GM12864 (cell line): ENCODE data around the gene TMTC4.

Experiments used
- DNase-seq: peaks from one replicate; pipeline ENCODE4 v3.0.0-alpha.2; 2011; ENCODE audit warnings: low read depth
- H3K4me3 ChIP-seq: 2 replicates; pipeline ENCODE4 v1.5.1; 2011; ENCODE audit warnings: mild to moderate bottlenecking, low read depth, low read length, control low read depth
- TF ChIP-seq, protein P1 (sequence below): IDR thresholded peaks from 2 replicates; pipeline ENCODE4 v1.5.1; 2011; ENCODE audit warnings: low read depth, mild to moderate bottlenecking, moderate library complexity, low read length, control low read depth, inconsistent platforms; ENCODE audit errors: missing control alignments

The TMTC4 gene

DNA sequence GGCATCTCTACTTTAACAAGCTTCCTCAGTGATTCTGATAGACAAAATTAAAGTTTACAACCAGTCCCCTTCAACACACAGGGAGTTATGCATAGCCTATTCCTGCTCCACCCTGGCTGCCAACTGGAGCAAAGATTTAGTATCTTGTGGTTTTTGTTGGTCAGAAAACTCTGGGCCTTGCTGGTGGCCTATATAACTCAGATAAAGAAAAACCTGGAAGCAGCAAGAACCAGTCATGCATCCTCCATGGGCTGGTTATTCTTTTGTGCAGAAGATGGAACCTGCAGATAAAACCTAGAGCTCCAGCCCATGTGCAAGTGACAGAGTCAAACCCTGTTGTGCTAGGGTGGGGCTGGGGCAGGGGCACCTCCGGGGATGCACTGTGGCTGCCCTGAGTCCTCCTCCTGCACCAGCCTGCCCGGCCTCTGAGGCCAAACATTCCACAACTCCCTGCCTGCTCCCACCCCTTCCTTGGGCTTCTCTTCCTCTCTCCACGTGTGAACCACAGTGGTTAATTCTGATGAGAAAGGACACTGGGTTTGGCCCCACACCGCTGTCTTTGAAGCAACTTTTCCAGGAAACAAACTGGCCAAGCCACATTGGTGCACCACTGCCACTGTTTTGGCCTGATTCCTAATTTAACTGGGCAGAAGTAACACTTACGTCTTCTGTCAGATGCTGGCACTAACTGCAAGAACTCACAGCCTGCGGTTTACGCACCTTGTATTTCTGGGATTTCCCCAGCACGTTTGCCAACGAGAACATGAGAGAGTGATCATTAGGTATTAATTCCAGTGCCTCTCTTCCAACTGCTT, 62.7 kb downstream of the TMTC4 start:
- TF ChIP-seq, protein P1, sequence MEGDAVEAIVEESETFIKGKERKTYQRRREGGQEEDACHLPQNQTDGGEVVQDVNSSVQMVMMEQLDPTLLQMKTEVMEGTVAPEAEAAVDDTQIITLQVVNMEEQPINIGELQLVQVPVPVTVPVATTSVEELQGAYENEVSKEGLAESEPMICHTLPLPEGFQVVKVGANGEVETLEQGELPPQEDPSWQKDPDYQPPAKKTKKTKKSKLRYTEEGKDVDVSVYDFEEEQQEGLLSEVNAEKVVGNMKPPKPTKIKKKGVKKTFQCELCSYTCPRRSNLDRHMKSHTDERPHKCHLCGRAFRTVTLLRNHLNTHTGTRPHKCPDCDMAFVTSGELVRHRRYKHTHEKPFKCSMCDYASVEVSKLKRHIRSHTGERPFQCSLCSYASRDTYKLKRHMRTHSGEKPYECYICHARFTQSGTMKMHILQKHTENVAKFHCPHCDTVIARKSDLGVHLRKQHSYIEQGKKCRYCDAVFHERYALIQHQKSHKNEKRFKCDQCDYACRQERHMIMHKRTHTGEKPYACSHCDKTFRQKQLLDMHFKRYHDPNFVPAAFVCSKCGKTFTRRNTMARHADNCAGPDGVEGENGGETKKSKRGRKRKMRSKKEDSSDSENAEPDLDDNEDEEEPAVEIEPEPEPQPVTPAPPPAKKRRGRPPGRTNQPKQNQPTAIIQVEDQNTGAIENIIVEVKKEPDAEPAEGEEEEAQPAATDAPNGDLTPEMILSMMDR: no peak

DNA sequence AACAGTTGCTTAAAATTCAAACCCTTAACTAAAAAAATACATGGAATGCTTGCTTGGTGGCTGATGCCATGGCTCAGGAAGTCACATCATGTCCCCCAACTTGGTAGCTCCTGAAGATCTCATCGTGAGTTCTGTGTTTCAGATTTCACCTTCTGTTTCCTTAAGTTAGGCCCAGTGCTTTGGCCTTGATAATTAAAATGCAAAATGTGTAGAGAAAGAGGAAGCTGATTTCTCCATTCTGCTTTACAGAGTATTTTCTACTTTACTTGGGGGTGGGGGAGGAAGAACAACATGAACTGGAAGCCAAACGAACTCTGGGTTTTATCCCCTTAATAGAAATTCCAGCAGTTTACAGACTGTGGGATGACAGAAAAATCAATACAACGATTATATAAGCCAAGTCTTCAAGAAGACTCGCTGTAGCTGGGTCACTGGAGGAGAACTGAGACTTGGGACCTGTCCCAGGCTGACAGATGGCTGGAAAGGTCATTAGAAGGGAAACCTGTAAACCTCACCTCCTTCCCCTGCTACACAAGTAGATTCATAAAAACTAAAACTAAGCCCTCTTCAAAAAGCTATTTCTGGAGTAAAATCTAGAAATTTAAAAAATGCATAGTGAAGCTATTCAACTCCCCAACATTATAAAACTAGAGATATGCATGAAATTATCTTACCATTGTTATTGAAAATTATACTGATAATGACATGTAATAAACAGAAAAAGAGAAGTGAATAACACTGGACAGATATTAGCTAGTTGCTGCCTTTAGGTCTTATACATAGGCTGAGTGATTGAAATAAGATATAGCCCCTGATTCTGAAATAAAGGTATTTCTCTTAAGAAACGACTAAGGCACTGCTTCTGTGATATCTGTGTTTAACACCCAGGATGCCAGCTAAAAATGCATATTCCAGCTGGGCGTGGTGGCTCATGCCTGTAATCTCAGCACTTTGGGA, 63.9 kb downstream of the TMTC4 start:
- TF ChIP-seq, protein P1: no peak
- DNase-seq: no peak
- no peak overlapping the region for H3K4me3 ChIP-seq

More for the DNA sequence above, 62.7 kb downstream of the TMTC4 start:
- H3K4me3 ChIP-seq: no peak overlapping the region
- DNase-seq: no peak

DNA sequence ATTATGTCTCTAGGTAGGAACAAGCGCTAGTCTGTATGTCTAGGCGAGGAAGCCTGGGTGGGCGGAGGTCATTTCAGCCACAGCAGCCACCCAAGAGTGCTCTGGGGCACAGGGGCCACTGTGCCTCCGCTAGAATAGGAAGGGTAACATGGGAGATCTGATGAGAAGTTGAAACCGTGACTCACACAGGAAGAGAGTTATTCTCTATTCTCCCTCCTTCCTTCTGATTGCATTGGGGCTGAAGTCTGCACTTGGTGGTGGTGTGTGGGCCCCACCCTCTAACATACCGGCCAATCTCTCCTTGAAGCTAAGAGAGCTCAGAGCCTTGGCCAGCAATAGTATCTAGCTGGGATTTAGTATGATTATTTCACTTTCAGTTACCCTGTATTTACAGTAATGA, 65.7 kb downstream of the TMTC4 start:
- TF ChIP-seq, protein P1: no peak
- peak; percentile 47 for DNase-seq
- no peak overlapping the region for H3K4me3 ChIP-seq

DNA sequence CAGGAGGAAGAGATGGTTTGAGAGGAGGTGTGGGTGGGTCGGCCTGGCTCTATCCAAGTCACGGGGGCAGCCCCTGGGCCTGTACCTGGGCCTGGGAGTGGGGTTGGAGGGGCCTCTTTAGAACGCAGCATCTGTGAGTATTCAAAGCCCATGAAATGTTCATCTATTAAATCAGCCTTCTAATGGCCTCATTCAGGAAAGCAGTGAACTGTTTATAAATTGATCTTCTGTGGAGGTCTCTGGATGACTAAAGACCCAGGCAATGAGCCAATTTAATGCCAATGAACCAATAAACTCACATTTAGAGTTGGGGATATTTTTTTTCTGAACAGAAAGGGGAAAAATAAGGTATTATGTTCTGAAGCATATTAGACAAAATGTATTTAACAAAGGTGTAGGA, 66.1 kb downstream of the TMTC4 start:
- H3K4me3 ChIP-seq: no peak overlapping the region
- TF ChIP-seq, protein P1: no peak
- DNase-seq: no peak

DNA sequence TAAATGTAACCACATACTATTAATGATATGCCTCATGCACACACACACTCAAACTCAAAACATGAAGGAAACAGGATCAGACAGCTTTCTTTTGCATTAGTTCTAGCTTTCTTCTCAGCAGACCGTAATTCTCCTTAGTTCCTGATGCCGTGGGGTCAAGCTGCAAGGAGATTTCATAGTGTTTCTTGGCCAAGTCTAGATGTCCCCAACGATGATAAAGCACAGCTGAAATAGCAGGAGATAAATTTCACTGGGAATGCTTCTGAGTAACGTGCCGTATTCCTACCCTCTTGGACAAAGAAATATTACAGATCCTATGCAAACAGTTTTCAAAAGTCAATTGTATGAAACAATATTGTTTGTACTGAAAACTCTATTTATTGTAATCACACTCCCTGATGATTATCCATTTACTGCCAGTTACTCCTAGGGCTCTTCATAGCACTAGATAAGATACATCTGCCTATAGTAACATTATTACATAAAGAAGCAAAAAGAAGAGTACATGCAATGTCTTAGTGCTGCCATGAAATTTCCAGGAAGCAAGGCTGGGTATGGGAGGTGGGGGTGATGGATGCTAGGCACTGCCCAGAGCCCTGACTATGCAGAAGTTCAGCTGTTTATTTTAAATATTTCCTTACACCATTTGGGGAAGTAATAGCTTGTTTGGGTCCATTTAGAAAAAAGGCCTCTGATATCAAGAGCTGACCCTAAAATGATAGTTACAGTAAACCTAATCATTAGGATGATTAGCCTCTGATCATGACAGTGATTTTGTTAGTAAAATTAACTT, 69.5 kb downstream of the TMTC4 start:
- TF ChIP-seq, protein P1: no peak
- H3K4me3 ChIP-seq: no peak overlapping the region
- no peak for DNase-seq

DNA sequence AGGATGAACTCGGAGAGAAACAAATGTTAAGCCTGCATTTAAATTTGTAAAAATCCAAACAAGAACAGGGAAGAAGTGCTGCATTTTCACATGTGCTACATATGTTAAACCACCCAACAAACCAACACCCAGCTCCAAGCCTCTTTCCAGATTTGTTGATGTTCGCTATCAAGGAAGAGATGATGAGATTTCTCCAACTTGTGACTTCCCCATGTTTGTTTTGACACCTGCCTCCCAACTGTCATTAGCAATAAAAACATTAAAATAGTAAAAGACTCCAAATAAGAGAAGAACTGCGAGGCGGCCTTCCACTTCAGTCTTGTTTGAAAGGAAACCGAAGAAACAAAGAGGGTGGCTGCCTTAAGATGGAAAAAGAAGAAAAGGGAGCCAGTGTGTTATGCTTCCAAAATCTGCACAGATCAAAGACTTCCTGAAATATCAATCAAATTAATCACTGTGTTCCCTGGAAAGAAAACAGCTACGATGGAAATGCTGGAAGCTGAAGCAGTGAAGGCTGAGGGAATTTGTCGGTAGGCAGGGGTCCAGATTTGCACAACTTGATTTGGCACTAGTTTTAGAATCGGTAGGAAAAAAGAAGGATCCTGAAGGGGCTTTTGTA, 72.0 kb downstream of the TMTC4 start:
- TF ChIP-seq, protein P1: no peak
- no peak overlapping the region for H3K4me3 ChIP-seq
- DNase-seq: no peak
